Cerebellar cortex (tissue), 1 donor: ENCODE measurements around the gene C2CD4B.

Experiments
- DNase-seq: peaks from one replicate; pipeline ENCODE4 v3.0.0-alpha.2; 2015; ENCODE audit warnings: low spot score

The C2CD4B gene

GRCh38 chr15:62119227-62119864, 45.7 kb downstream of the C2CD4B start:
- no peak for DNase-seq

- no peak for DNase-seq
Observed at GRCh38 chr15:62118520-62119226, 46.4 kb downstream of the C2CD4B start.

GRCh38 chr15:62115847-62116246, 49.2 kb downstream of the C2CD4B start:
- DNase-seq = no peak
